IMR-90 (cell line): Measurements from ENCODE around the gene MICAL3.

ENCODE experiments used
- BHLHE40 ChIP-seq: fragments of 150-350 bp; IDR thresholded peaks from 2 replicates; pipeline ENCODE4 v1.6.1; 2016; ENCODE audit warnings: mild to moderate bottlenecking, low read depth, low read length
- CEBPB ChIP-seq: IDR thresholded peaks from 2 replicates; pipeline ENCODE4 v1.6.1; 2012; ENCODE audit warnings: low read depth, low read length, improper control_type of control experiment
- CTCF ChIP-seq: conservative IDR thresholded peaks from 2 replicates; pipeline ENCODE4 v1.5.1; 2012; ENCODE audit warnings: mild to moderate bottlenecking, low read depth, low read length, improper control_type of control experiment
- ELK1 ChIP-seq: fragments of 150-350 bp; IDR thresholded peaks from 2 replicates; pipeline ENCODE4 v1.6.1; 2016; ENCODE audit warnings: low read depth, mild to moderate bottlenecking, low read length, moderate library complexity, borderline replicate concordance
- MAFK ChIP-seq: IDR thresholded peaks from 2 replicates; pipeline ENCODE4 v1.6.1; 2012; ENCODE audit warnings: low read depth, low read length, improper control_type of control experiment
- MXI1 ChIP-seq: IDR thresholded peaks from 2 replicates; pipeline ENCODE4 v1.6.1; 2012; ENCODE audit warnings: low read depth, mild to moderate bottlenecking, low read length, moderate library complexity, borderline replicate concordance
- POLR2A ChIP-seq: IDR thresholded peaks from 2 replicates; pipeline ENCODE4 v1.6.1; 2012; ENCODE audit warnings: mild to moderate bottlenecking, low read depth, low read length
- RAD21 ChIP-seq: IDR thresholded peaks from 2 replicates; pipeline ENCODE4 v1.6.1; 2012; ENCODE audit warnings: low read length, improper control_type of control experiment
- RCOR1 ChIP-seq: IDR thresholded peaks from 2 replicates; pipeline ENCODE4 v1.6.1; 2012; ENCODE audit warnings: mild to moderate bottlenecking, low read length, improper control_type of control experiment; ENCODE audit not compliant: insufficient replicate concordance
- SMC3 ChIP-seq: fragments of 150-350 bp; IDR thresholded peaks from 2 replicates; pipeline ENCODE4 v1.6.1; 2016; ENCODE audit warnings: low read depth, mild to moderate bottlenecking, antibody characterized with exemption, low read length, moderate library complexity

GRCh38 chr22:17949642-17950473 lies 74.5 kb downstream of the MICAL3 start:
- no peak for TF ChIP-seq CTCF
- TF ChIP-seq MXI1, result no peak
- TF ChIP-seq POLR2A, result no peak
- no peak for TF ChIP-seq SMC3
- TF ChIP-seq RAD21, result no peak
- TF ChIP-seq RCOR1, result no peak
- TF ChIP-seq ELK1, result no peak
- TF ChIP-seq MAFK, result no peak
- no peak for TF ChIP-seq BHLHE40
- TF ChIP-seq CEBPB, result no peak
